AML-193 (cell line): ENCODE data around the gene BCHE.
"Not testable (repeated sequence)": the region's sequence is repeated elsewhere in the genome, so short reads cannot be mapped to it uniquely, and the experiment has no call there.

ENCODE experiments used
- DNase-seq, 2 experiments: peaks; one replicate each; lab custom pipeline; 2025; lab: John Stamatoyannopoulos, UW

The BCHE gene

GRCh38 chr3:165816209-165816608 lies 21.0 kb downstream of the BCHE start:
- DNase-seq, result no peak

GRCh38 chr3:165815682-165816081 lies 21.5 kb downstream of the BCHE start:
- DNase-seq, result no peak

GRCh38 chr3:165814380-165814779 lies 22.8 kb downstream of the BCHE start:
- no peak for DNase-seq

GRCh38 chr3:165807937-165808336 lies 29.3 kb downstream of the BCHE start:
- DNase-seq, result not testable (repeated sequence)

GRCh38 chr3:165805946-165806561 lies 31.2 kb downstream of the BCHE start:
- DNase-seq, result no peak

- DNase-seq, result no peak
Measured at GRCh38 chr3:165803471-165803870, 33.8 kb downstream of the BCHE start.

GRCh38 chr3:165800970-165801369 lies 36.3 kb downstream of the BCHE start:
- no peak for DNase-seq

- DNase-seq, result no peak
Measured at GRCh38 chr3:165799026-165799425, 38.2 kb downstream of the BCHE start.

- DNase-seq, result no peak
Measured at GRCh38 chr3:165797551-165797950, 39.7 kb downstream of the BCHE start.

GRCh38 chr3:165796701-165797100 lies 40.5 kb downstream of the BCHE start:
- no peak for DNase-seq

GRCh38 chr3:165788531-165788930 lies 48.7 kb downstream of the BCHE start:
- DNase-seq, result no peak

GRCh38 chr3:165786013-165786412 lies 51.2 kb downstream of the BCHE start:
- DNase-seq, result no peak

GRCh38 chr3:165784337-165784736 lies 52.9 kb downstream of the BCHE start:
- DNase-seq, result no peak

- no peak for DNase-seq
Measured at GRCh38 chr3:165783383-165783782, 53.8 kb downstream of the BCHE start.

- no peak for DNase-seq
Measured at GRCh38 chr3:165778891-165779290, 58.3 kb downstream of the BCHE start.

GRCh38 chr3:165778456-165778855 lies 58.8 kb downstream of the BCHE start:
- no peak for DNase-seq

GRCh38 chr3:165775824-165776223 lies 61.4 kb downstream of the BCHE start:
- no peak for DNase-seq

GRCh38 chr3:165770781-165771180 lies 66.4 kb downstream of the BCHE start:
- DNase-seq, result no peak

- no peak for DNase-seq
Measured at GRCh38 chr3:165768680-165769079, 68.5 kb downstream of the BCHE start.

GRCh38 chr3:165759041-165759440 lies 78.2 kb downstream of the BCHE start:
- DNase-seq, result no peak

- no peak for DNase-seq
Measured at GRCh38 chr3:165755571-165755970, 81.7 kb downstream of the BCHE start.

GRCh38 chr3:165754219-165755007 lies 82.8 kb downstream of the BCHE start:
- peak in 1 of 2 experiments; percentile 7 for DNase-seq

GRCh38 chr3:165753560-165753959 lies 83.7 kb downstream of the BCHE start:
- DNase-seq, result no peak

GRCh38 chr3:165751637-165752036 lies 85.6 kb downstream of the BCHE start:
- no peak for DNase-seq
